ENCODE measurements around the gene CWF19L1.
"Not testable (repeated sequence)": the region's sequence is repeated elsewhere in the genome, so short reads cannot be mapped to it uniquely, and the experiment has no call there.

CWF19L1 gene

GRCh38 chr10:100286051-100287033 lies 18.9 kb upstream of the CWF19L1 start, which contains the start of gene BLOC1S2:
Gene BLOC1S2 (minus strand): TSS chr10:100286680. CDS start chr10:100286659, 21 bp downstream.
- Mint-ChIP-seq H3K36me3 (peaks cover 4% of the 10 kb centered on the region), H3K4me3 (peak within 1 kb of the TSS; percentile 100), H3K4me1 (ENCODE audit: low read depth) (peaks cover 28% of the 10 kb centered on the region), H3K27me3 (no peaks in the 10 kb centered on the region), H3K9me3 (ENCODE audit: low read depth) (no peaks in the 10 kb centered on the region), H3K27ac (peak within 1 kb of the TSS; percentile 100)

DNA sequence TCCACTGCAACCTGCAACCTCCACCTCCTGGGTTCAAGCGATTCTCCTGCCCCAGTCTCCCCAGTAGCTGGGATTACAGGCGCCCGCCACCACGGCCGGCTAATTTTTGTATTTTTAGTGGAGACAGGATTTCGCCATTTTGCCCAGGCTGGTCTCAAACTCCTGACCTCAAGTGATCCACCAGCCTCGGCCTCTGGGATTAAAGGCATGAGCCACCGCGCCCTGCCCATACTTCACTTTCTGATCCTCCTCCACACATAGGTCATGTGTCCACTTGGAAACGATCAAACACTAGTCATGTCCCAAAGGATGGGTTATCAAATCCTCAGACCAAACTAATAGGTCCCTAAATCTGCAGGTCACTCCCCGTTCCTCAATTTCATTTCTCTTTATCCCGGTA lies 17.9 kb upstream of the CWF19L1 start:
- Mint-ChIP-seq H3K27ac (peak overlapping the region; percentile 100), H3K4me3 (peak overlapping the region; percentile 100), H3K4me1 (ENCODE audit: low read depth) (peaks cover 35% of the 10 kb centered on the region)
- not testable (repeated sequence) for H3K36me3 Mint-ChIP-seq; H3K27me3 Mint-ChIP-seq; H3K9me3 Mint-ChIP-seq (ENCODE audit: low read depth)

- no peaks in the 10 kb centered on the region for H3K9me3 Mint-ChIP-seq (ENCODE audit: low read depth)
These were observed 15.5 kb upstream of the CWF19L1 start for GRCh38 chr10:100282907-100283306.

GRCh38 chr10:100276971-100277370 lies 9.5 kb upstream of the CWF19L1 start:
- H3K9me3 Mint-ChIP-seq (ENCODE audit: low read depth); H3K27me3 Mint-ChIP-seq; H3K4me3 Mint-ChIP-seq; H3K4me1 Mint-ChIP-seq (ENCODE audit: low read depth); H3K36me3 Mint-ChIP-seq; H3K27ac Mint-ChIP-seq: not testable (repeated sequence)

More at GRCh38 chr10:100282907-100283306, 15.5 kb upstream of the CWF19L1 start:
- no peaks in the 10 kb centered on the region for H3K27me3 Mint-ChIP-seq
- H3K4me1 Mint-ChIP-seq (ENCODE audit: low read depth), result peaks cover 35% of the 10 kb centered on the region
- no peak overlapping the region for H3K27ac Mint-ChIP-seq
- no peak overlapping the region for H3K4me3 Mint-ChIP-seq
- H3K36me3 Mint-ChIP-seq, result peaks cover 4% of the 10 kb centered on the region

- Mint-ChIP-seq H3K36me3 (no peaks in the 10 kb centered on the region), H3K4me3 (peak overlapping the region; percentile 100), H3K27ac (peak overlapping the region; percentile 50), H3K27me3 (no peaks in the 10 kb centered on the region), H3K9me3 (ENCODE audit: low read depth) (no peaks in the 10 kb centered on the region), H3K4me1 (ENCODE audit: low read depth) (peaks cover 42% of the 10 kb centered on the region)
These were observed 1.5 kb downstream of the CWF19L1 start for GRCh38 chr10:100265821-100266485.

- no peaks in the 10 kb centered on the region for H3K27me3 Mint-ChIP-seq
- peaks cover 12% of the 10 kb centered on the region for H3K36me3 Mint-ChIP-seq
- H3K4me1 Mint-ChIP-seq (ENCODE audit: low read depth), result peaks cover 4% of the 10 kb centered on the region
- H3K9me3 Mint-ChIP-seq (ENCODE audit: low read depth), result no peaks in the 10 kb centered on the region
- no peak overlapping the region for H3K4me3 Mint-ChIP-seq
- no peak overlapping the region for H3K27ac Mint-ChIP-seq
These were observed 13.2 kb downstream of the CWF19L1 start for GRCh38 chr10:100254191-100254590.

DNA sequence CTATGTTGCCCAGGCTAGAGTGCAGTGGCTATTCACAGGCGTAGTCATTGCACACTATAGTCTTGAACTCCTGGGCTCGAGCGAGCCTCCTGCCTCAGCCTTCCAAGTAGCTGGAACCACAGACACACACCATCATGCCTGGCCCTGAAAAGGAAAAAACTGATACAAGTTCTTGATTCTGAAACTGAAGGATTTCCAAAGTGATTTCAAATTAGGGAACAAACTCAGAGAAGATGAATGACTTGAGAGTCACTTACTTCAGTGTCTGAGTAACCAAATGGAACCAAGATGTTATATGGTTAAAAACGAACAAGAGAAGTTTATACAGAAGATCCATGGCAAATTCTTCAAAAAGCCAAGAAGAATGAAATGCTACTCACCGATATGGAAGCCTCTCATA lies 14.4 kb downstream of the CWF19L1 start:
- H3K4me1 Mint-ChIP-seq (ENCODE audit: low read depth), result peaks cover 2% of the 10 kb centered on the region
- H3K27me3 Mint-ChIP-seq, result no peaks in the 10 kb centered on the region
- peaks cover 8% of the 10 kb centered on the region for H3K36me3 Mint-ChIP-seq
- no peak overlapping the region for H3K27ac Mint-ChIP-seq
- no peaks in the 10 kb centered on the region for H3K9me3 Mint-ChIP-seq (ENCODE audit: low read depth)
- H3K4me3 Mint-ChIP-seq, result no peak overlapping the region

DNA sequence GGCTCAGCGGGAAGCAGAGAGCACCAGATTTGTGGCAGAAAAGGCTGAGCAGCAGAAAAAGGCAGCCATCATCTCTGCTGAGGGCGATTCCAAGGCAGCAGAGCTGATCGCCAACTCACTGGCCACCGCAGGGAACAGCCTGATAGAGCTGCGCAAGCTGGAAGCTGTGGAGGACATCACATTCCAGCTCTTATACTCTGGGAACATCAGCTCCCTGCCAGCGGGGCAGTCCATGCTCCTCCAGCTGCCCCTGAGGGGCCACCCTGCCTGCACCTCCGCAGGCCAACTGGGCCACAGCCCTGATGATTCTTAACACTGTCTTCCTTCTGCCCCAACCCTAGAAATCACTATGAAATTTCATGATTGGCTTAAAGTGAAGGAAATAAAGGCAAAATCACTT lies 18.6 kb downstream of the CWF19L1 start:
- Mint-ChIP-seq H3K4me3 (no peak overlapping the region), H3K36me3 (peaks cover 2% of the 10 kb centered on the region), H3K9me3 (ENCODE audit: low read depth) (no peaks in the 10 kb centered on the region), H3K27ac (no peak overlapping the region), H3K4me1 (ENCODE audit: low read depth) (peaks cover 2% of the 10 kb centered on the region), H3K27me3 (no peaks in the 10 kb centered on the region)

- H3K36me3 Mint-ChIP-seq, result peaks cover under 1% of the 10 kb centered on the region
- no peaks in the 10 kb centered on the region for H3K9me3 Mint-ChIP-seq (ENCODE audit: low read depth)
- H3K27me3 Mint-ChIP-seq, result no peaks in the 10 kb centered on the region
- H3K4me1 Mint-ChIP-seq (ENCODE audit: low read depth), result peaks cover 2% of the 10 kb centered on the region
- H3K4me3 Mint-ChIP-seq, result no peak overlapping the region
- H3K27ac Mint-ChIP-seq, result no peak overlapping the region
These were observed 21.8 kb downstream of the CWF19L1 start for GRCh38 chr10:100245484-100246220.

- H3K27ac Mint-ChIP-seq, result no peak overlapping the region
- no peaks in the 10 kb centered on the region for H3K9me3 Mint-ChIP-seq (ENCODE audit: low read depth)
- no peaks in the 10 kb centered on the region for H3K27me3 Mint-ChIP-seq
- peaks cover 3% of the 10 kb centered on the region for H3K36me3 Mint-ChIP-seq
- H3K4me1 Mint-ChIP-seq (ENCODE audit: low read depth), result peaks cover 2% of the 10 kb centered on the region
- H3K4me3 Mint-ChIP-seq, result no peak overlapping the region
These were observed 27.6 kb downstream of the CWF19L1 start for GRCh38 chr10:100239851-100240250.

- Mint-ChIP-seq H3K9me3 (ENCODE audit: low read depth) (no peaks in the 10 kb centered on the region), H3K4me3 (no peak overlapping the region), H3K27me3 (no peaks in the 10 kb centered on the region), H3K4me1 (ENCODE audit: low read depth) (peaks cover 2% of the 10 kb centered on the region), H3K36me3 (peaks cover 3% of the 10 kb centered on the region), H3K27ac (no peak overlapping the region)
These were observed 29.0 kb downstream of the CWF19L1 start for GRCh38 chr10:100238429-100238828.

GRCh38 chr10:100232101-100232500 lies 35.3 kb downstream of the CWF19L1 start:
- Mint-ChIP-seq H3K9me3 (ENCODE audit: low read depth) (no peaks in the 10 kb centered on the region), H3K4me3 (no peak overlapping the region), H3K27me3 (no peaks in the 10 kb centered on the region), H3K4me1 (ENCODE audit: low read depth) (peaks cover 19% of the 10 kb centered on the region), H3K27ac (no peak overlapping the region), H3K36me3 (peaks cover 3% of the 10 kb centered on the region)

DNA sequence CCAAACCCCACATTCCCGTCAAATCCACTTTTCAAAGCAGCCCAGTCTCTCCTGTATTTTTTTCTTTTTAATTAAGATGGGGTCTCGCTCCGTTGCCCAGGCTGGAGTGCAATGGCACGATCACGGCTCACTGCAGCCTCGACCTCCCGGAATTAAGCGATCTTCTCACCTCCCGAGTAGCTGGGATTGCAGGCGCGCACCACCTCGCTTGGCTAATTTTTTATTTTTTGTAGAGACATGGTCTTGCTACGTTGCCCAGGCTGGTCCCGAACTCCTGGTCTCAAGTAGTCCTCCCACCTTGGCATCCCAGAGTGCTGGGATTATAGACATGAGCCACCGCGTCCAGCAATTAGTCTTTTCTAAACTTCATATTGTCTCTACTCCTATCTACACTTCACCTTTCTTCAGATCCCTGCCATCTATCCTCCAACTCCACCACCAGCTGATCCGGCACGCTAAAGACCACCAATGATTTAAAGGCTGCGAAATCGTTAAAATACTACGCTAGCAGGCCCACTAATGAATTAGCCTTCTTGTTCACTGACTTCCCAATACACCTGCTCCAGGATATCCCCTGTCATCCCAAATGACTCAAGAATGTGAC lies 37.5 kb downstream of the CWF19L1 start:
- no peaks in the 10 kb centered on the region for H3K27me3 Mint-ChIP-seq
- H3K27ac Mint-ChIP-seq, result peak overlapping the region; percentile 86
- peaks cover 2% of the 10 kb centered on the region for H3K36me3 Mint-ChIP-seq
- H3K4me1 Mint-ChIP-seq (ENCODE audit: low read depth), result peaks cover 28% of the 10 kb centered on the region
- peak overlapping the region; percentile 98 for H3K4me3 Mint-ChIP-seq
- H3K9me3 Mint-ChIP-seq (ENCODE audit: low read depth), result no peaks in the 10 kb centered on the region

- H3K27me3 Mint-ChIP-seq, result no peaks in the 10 kb centered on the region
- H3K4me1 Mint-ChIP-seq (ENCODE audit: low read depth), result peaks cover 25% of the 10 kb centered on the region
- H3K9me3 Mint-ChIP-seq (ENCODE audit: low read depth), result no peaks in the 10 kb centered on the region
- no peak overlapping the region for H3K4me3 Mint-ChIP-seq
- peaks cover 11% of the 10 kb centered on the region for H3K36me3 Mint-ChIP-seq
- H3K27ac Mint-ChIP-seq, result no peak overlapping the region
These were observed 43.6 kb downstream of the CWF19L1 start for GRCh38 chr10:100223879-100224278.

Data from activated naive CD8-positive, alpha-beta T cell (primary cell).